Erythroblast (primary cell): Measurements from ENCODE around the gene SREK1.

Experiments used
- GATA1 ChIP-seq: IDR thresholded peaks from 2 replicates; pipeline ENCODE4 v1.6.1; 2011; ENCODE audit warnings: low read depth, mild to moderate bottlenecking, control low read depth, low read length, moderate library complexity
- POLR2A ChIP-seq: IDR thresholded peaks from 2 replicates; pipeline ENCODE4 v1.6.1; 2011; ENCODE audit warnings: mild to moderate bottlenecking, low read length

DNA sequence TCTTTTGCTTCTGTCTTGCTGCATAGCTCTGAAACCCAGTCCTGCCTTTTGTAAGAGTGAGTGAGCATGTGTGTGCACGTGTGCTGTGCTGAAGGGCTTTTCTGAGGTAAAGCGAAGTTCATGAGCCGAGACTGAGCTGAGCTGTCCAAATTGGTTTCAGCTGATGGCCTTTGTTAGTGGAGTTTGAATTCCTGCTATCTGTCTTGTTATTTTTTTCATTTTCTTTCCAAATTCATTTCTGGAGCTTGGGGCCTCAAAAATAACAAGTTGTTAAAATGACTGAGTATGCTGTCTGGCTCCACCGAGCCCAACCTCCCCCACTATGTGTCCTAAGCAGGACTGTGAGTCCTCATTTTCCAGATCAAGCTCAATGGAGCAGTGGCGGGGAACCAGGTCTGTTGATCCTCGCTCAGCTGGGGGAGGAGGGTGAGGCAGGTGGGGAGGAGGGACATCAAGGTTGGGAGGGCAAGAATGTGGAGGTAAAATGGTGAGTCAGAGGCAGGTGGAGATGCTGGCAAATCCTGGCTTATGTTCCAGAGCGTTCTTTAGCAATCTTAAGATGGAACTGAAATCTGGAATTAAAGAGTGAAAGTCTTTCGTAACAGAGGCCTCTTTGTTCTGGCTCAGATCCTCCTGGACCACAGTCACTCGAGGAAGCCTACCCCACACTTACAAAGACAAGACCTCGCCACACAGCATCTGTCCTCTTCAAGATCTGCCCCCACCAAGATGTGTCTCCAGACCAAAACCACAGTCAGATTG is 63.9 kb downstream of the SREK1 start:
- TF ChIP-seq POLR2A = no peak
- TF ChIP-seq GATA1 = no peak
